RPMI7951 (cell line): ENCODE data around the gene SAMD11. TPM values are rescaled to one million over a fixed set of nuclear protein-coding genes. Genes with fewer than 3 reads are reported as not detected.

Experiments used
- total RNA-seq: library from RNA; depleted of rRNA; stranded (reverse); fragments of >200 nt; shearing (Covaris generic); gene quantifications from 2 replicates; pipeline ENCODE4 v1.2.3, GENCODE V29; 2014; rRNA removed

The SAMD11 gene
- total RNA-seq, 1 experiment from 2014 or later, result 0.48 TPM

Other genes starting within 250 kb of the SAMD11 start
- gene OR4F16, start 237.3 kb upstream of the SAMD11 start, total RNA-seq, result not detected in 2 replicates
- 68.1 and 71.6 TPM in 2 replicates for gene NOC2L, start 35.3 kb downstream of the SAMD11 start, total RNA-seq
- gene KLHL17, start 36.7 kb downstream of the SAMD11 start, total RNA-seq, result 5.0 and 5.4 TPM in 2 replicates
- gene PLEKHN1, start 42.6 kb downstream of the SAMD11 start, total RNA-seq, result 0.60 and 0.88 TPM in 2 replicates
- gene PERM1, start 58.2 kb downstream of the SAMD11 start, total RNA-seq, result 0.12 TPM in 1 of 2 replicates, not detected in the other
- gene HES4, start 76.2 kb downstream of the SAMD11 start, total RNA-seq, result 0.39 and 0.48 TPM in 2 replicates
- 77.9 and 78.8 TPM in 2 replicates for gene ISG15, start 89.6 kb downstream of the SAMD11 start, total RNA-seq
- 42.8 and 64.0 TPM in 2 replicates for gene AGRN, start 96.2 kb downstream of the SAMD11 start, total RNA-seq
- gene RNF223, start 150.4 kb downstream of the SAMD11 start, total RNA-seq, result not detected in 2 replicates
- 10.3 and 16.2 TPM in 2 replicates for gene C1orf159, start 192.2 kb downstream of the SAMD11 start, total RNA-seq
- not detected in 2 replicates for gene TTLL10, start 250.0 kb downstream of the SAMD11 start, total RNA-seq